HL-60 (cell line): ENCODE measurements around the gene TEX54.

ENCODE experiments used
- POLR2AphosphoS5 ChIP-seq: IDR thresholded peaks from 2 replicates; pipeline ENCODE4 v1.6.1; 2012; ENCODE audit warnings: low read depth
- TF ChIP-seq, protein P1 (sequence below): IDR thresholded peaks from one replicate; pipeline ENCODE4 v1.5.1; 2011; ENCODE audit warnings: low read length, control low read depth, inconsistent platforms; ENCODE audit not compliant: insufficient read depth

DNA sequence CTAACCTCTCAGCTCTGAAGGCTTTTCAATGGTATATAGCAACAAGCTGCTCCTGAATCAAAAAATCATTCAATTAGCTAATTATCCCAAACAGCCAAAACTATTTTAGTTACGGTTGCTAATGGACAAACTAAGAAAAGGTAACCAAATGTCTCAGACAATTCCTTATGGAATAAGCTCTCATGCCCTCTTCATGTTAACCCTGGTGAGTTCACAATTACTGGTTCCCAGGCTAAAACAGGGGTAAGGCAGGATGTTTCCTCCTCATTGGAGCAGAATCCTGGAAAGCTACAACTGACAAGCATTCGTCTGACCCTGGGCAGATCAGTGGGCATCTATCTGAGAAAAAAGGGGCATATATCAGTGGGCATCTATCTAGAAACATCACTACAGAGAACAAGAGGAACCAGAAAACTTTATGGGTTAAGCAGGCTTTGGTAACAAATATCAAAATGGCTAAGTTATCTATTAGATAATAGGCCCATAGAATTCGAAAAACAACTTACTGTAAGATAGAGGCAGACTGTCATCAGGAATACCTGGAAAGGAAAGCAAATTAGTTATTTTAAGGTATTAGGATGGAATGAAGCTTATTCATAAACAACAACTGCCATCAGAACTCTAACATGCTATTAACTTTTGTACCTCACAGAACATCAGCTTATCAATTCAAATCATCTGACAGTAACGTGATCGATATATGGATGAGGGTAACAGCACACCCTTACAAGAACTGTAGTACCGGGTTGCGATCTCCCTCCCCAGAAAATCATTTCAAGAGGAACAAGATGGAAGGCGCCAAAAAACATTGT lies 21.6 kb upstream of the TEX54 start:
- TF ChIP-seq, protein P1, sequence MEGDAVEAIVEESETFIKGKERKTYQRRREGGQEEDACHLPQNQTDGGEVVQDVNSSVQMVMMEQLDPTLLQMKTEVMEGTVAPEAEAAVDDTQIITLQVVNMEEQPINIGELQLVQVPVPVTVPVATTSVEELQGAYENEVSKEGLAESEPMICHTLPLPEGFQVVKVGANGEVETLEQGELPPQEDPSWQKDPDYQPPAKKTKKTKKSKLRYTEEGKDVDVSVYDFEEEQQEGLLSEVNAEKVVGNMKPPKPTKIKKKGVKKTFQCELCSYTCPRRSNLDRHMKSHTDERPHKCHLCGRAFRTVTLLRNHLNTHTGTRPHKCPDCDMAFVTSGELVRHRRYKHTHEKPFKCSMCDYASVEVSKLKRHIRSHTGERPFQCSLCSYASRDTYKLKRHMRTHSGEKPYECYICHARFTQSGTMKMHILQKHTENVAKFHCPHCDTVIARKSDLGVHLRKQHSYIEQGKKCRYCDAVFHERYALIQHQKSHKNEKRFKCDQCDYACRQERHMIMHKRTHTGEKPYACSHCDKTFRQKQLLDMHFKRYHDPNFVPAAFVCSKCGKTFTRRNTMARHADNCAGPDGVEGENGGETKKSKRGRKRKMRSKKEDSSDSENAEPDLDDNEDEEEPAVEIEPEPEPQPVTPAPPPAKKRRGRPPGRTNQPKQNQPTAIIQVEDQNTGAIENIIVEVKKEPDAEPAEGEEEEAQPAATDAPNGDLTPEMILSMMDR, result no peak
- no peak for TF ChIP-seq POLR2AphosphoS5
